HG03196 (cell line): Measurements from ENCODE around the gene NPL.

Experiments used
- ATAC-seq: cut with Tn5 transposase; IDR thresholded peaks from one replicate; pipeline ENCODE4 v1.9.1; 2021; ENCODE audit not compliant: unreplicated experiment

NPL gene

GRCh38 chr1:182789138-182790076 lies at the start of gene NPL:
TSS of gene NPL (plus strand) at chr1:182789773. CDS start at chr1:182794372, 4,599 bp downstream.
- ATAC-seq = peak; percentile 89

- no peak for ATAC-seq
These were observed 49.5 kb upstream of the NPL start for GRCh38 chr1:182740120-182740519.

- no peak for ATAC-seq
These were observed 46.8 kb upstream of the NPL start for GRCh38 chr1:182742780-182743179.

- ATAC-seq = no peak
These were observed 37.2 kb upstream of the NPL start for GRCh38 chr1:182752077-182752988.

- ATAC-seq = no peak
These were observed 35.5 kb upstream of the NPL start for GRCh38 chr1:182754087-182754486.

GRCh38 chr1:182754543-182755314 lies 34.8 kb upstream of the NPL start:
- ATAC-seq = no peak

- ATAC-seq = no peak
These were observed 33.9 kb upstream of the NPL start for GRCh38 chr1:182755632-182756031.

GRCh38 chr1:182756423-182756822 lies 33.1 kb upstream of the NPL start:
- ATAC-seq = no peak

- ATAC-seq = no peak
These were observed 27.9 kb upstream of the NPL start for GRCh38 chr1:182761396-182762395.

GRCh38 chr1:182762536-182762935 lies 27.0 kb upstream of the NPL start:
- ATAC-seq = no peak

GRCh38 chr1:182764029-182764727 lies 25.4 kb upstream of the NPL start:
- ATAC-seq = no peak

- ATAC-seq = no peak
These were observed 24.2 kb upstream of the NPL start for GRCh38 chr1:182765391-182765790.

GRCh38 chr1:182766050-182766449 lies 23.5 kb upstream of the NPL start:
- no peak for ATAC-seq

GRCh38 chr1:182766881-182767645 lies 22.5 kb upstream of the NPL start:
- ATAC-seq = no peak

GRCh38 chr1:182768963-182769362 lies 20.6 kb upstream of the NPL start:
- no peak for ATAC-seq

GRCh38 chr1:182770232-182770631 lies 19.3 kb upstream of the NPL start:
- no peak for ATAC-seq

GRCh38 chr1:182771187-182771984 lies 18.2 kb upstream of the NPL start:
- no peak for ATAC-seq

GRCh38 chr1:182777386-182777785 lies 12.2 kb upstream of the NPL start:
- ATAC-seq = no peak
